ENCODE results near the gene MPPE1.

GRCh38 chr18:11865071-11865470 lies 43.0 kb downstream of the MPPE1 start:
- TF ChIP-seq CTCF (IDR thresholded peaks at IDR 0.05): no peak
- TF ChIP-seq ZFX (IDR thresholded peaks at IDR 0.05; ENCODE audit: borderline replicate concordance): no peak
